CD4-positive, alpha-beta T cell treated with Interferon alpha-2 for 1 hour (primary cell): ENCODE data around the gene CCL20.

Experiments used
- DNase-seq, 2 donors: peaks; one replicate each; pipeline ENCODE4 v3.0.0-alpha.2; 2020 to 2022

The CCL20 gene

DNA sequence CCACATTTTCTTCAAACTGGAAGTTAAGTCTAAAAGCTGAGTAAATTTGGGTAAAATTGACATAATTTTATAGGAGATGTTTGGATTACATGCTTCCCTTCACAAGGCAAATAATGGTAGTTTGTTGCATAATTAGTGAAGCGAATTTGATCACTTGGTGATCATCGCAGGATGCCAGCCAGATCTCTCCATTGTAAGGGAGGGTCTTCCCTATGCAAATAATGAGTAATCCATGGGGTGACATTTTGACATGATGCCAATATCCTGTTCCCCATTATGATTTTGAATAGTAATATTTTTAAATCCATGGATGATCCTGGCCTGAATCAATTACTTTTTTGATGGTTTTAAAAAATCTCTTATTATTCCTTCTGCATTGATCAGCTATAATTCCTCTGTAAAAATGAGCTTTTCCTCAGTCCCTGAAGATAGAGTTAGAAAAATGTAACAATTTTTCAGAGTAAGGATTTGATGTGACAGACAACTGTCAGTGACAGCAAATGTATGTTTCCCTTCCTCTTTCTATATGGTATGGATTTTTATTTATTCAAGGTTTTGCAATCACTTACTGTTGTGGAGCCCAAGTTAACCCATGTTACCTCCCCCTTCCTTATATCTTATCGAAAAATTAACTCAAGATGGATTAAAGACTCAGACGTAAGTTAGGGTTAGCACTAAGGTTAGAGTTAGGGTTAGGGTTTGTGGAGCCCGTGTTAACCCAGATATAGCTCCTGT, 21.4 kb downstream of the CCL20 start:
- no peak for DNase-seq

DNA sequence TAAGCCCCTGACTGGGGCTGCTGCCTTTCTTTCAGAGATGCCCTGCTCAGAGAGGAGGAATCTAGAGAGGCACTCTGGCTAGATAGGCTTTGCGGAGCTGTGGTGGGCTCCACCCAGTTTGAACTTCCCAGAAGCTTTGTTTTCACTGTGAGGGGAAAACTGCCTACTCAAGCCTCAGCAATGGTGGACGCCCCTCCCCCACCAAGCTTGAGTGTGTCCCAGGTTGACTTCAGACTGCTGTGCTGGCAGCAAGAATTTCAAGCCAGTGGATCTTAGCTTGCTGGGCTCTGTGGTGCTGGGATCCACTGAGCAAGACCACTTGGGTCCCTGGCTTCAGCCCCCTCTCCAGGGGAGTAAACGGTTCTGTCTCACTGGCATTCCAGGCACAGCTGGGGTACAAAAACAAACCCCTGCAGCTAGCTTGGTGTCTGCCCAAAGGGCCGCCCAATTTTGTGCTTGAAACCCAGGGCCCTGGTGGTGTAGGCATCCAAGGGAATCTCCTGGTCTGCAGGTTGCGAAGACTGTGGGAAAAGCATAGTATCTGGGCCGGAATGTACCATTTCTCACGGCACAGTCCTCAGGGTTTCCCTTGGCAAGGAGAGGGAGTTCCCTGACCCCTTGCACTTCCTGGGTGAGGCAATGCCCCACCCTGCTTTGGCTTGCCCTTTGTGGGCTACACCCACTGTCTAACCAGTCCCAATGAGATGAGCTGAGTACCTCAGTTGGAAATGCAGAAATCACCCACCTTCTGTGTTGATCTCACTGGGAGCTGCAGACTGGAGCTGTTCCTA, 25.9 kb downstream of the CCL20 start:
- peak; percentile 12 to 22 for DNase-seq

DNA sequence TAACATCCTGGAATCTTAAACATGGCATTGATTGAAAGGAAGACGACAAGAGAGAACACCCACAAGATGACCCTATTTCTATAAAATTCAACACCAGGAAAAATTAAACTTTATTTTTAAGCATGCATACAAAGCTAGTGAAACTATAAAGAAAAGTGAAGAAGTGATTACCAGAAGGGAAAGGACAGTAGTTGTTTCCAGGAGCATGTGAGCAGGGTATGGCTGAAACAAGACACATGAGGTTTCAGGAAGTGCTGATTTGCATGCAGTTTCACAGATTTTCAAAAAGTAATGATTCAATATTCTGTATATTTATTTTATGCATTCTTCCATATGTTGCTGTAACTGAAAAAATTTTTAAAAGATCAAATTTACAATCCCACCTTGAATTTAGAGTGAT, 33.2 kb downstream of the CCL20 start:
- no peak for DNase-seq

DNA sequence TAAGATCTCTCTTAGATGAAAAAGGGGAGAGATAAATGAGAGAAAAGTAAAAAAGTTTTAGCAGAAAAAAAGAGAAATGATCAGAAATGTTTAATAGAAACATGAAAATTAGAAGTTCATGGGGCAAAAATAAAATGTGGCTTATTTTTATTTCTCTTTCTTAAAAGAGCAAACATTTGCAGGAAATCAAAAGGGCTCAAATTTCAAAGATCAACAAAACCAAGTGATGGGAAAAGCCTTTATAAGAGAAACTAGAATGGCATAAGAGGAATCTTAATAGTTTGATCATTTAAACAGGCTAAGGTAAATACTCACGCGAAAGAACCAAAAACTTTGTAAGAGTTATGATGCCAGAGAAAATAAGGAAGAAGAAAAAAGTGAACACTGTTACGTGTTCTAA, 34.5 kb downstream of the CCL20 start:
- peak in 1 of 2 donors; percentile 8 for DNase-seq

DNA sequence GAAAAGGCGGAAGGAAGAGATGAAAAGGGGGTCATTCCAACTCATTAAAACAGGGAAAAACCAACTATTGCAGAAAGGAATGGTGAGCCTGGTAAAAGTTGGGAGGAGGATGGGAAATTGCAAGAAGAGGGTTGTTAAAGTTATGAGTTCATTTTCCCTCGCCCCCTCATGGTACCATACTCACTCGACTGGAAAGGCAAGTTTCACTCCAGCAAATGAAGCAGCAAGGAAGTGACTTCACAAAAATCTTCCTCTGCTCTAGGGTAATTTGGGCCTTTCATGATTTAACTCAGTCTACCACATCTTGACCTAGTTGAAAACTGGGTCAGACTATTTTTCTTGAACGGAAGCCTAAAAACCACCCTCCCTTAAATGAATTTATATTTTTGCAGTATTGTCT, 34.9 kb downstream of the CCL20 start:
- peak; percentile 9 to 67 for DNase-seq

DNA sequence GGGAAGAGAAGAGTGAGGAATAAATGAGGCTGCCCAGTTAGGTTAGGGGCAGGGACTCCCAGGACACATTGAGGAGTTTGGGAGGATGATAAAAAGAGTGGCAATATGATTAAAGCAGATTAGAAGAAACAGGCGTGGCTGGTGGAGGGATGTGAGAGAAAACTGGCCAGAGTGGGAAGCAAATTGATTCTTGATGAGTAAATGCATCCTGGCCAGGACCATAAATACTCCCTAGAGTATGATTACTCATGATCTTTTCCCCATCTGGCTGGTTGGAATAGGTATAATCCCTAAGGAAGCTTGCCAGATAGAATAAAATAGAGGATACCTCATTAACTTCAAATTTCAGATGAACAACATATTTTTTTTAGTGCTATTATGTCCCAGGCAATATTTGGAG, 36.3 kb downstream of the CCL20 start:
- DNase-seq, result no peak

DNA sequence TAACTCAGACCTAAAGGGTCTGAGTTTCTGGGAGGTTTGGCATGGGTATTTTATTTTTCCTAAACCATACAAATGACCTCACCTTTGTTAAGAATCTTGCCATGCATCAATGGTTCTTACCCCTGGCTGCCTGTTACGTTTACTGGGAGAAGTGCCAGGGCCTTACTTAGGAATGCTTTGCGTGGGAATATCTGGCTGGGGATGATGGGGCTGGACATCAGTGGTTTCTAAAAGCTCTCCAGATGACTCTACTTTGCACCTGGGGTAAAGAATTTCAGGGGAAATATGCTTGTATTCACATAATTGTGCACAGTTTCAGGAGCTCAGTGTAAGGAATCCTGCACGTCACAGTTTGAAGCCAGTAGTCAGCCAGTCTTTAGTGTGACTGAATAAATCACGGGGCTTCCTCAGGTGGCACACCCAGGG, 39.6 kb downstream of the CCL20 start:
- no peak for DNase-seq

DNA sequence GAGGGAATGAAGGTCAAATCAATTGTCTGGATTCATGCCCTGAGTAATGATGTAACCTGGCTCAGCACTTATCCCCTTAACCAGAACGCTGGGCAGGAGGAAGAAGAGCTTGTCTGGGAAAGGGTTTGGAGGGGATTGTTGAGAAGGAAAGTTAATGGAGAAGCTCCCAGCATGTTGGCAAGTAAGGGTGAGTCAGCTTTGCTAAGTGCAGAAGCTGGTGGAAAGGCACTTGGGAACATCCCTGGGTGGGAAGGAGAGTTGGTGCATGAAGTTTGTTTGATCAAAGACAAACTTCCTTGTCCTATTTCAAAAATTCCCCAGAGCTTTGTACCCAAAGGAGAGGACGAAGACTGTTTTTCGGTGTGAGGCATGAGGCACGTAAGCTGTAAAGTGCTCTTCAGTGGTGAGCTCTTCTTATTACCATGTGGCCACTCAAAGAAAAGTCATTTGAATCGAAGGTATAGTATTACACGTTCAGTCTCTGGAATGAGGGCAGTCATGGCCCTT, 40.2 kb downstream of the CCL20 start:
- DNase-seq, result no peak

DNA sequence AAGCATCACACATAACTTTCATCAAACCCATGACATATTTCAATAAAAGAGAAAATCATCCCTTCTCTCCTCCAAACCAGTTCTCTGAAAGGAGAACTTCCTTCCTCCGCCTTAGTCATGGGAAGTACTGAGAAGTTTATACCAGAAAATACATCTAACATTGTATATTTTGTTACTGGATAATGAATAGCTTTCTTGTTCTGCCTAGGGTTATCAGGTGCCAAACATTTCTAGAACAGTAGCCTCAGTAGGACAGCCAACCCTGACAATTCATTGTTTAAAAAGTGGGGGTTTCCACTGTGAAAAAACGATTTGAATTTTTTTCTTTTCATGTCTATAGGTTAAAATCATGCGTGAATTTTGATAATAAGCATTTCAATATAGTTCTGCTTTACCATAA, 41.8 kb downstream of the CCL20 start:
- no peak for DNase-seq

DNA sequence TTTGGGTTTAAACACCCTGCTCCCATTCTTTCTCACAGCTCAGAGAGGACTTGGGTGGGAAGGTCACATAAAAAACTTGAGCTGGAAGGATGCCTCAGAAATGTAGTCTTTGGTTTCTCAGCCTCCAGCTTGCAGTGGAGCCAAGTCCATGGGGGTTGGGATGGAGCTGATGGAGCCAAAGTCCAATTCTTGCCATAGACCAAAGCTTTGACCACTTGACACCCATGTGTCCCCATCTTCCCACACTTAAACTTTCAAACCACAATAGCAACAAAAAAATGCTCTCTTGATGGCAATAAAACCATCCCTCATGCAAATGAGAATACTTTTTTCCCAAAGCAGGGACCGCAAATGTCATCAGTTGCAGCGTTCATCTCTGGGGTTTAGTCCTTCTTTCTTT, 43.1 kb downstream of the CCL20 start:
- DNase-seq, result no peak

DNA sequence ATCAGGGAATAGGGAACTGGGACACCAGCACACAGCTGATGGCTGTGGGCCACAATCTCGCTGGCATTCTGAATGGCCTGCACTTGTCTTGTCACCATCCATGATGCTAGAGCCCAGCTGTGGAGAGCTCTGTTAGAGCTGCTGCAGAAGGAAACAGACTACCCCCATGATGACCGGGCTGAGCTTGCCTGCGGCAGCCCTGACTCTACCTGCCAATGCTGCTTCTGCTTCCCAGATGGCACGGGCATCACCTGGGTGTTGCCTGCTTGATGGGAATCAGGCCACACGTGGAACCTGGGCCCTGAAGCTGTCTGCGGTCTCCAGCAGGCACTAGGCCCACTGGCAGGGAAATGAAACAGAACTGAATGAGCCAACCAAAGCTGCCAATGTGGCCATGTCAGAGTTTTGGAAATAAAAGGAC, 46.6 kb downstream of the CCL20 start:
- DNase-seq, result no peak

DNA sequence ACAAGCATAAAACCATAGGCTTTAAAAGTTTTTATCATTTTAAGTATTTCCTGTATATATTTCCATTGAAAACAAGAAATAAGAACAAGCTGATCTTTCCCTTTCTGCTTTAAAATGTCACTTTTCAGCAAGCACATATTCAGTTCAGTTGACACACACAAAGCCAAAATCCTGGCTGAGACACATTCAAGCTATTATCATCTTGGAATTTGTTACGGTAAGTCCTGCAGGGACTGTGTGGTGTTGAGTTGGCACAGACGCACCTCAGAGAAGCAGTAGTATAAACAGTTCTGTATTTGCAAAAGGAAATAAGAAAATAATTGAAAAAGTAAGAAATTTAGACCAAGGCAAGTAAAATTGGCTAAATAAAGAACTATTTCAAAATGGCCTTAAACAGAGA, 47.4 kb downstream of the CCL20 start:
- DNase-seq, result no peak

DNA sequence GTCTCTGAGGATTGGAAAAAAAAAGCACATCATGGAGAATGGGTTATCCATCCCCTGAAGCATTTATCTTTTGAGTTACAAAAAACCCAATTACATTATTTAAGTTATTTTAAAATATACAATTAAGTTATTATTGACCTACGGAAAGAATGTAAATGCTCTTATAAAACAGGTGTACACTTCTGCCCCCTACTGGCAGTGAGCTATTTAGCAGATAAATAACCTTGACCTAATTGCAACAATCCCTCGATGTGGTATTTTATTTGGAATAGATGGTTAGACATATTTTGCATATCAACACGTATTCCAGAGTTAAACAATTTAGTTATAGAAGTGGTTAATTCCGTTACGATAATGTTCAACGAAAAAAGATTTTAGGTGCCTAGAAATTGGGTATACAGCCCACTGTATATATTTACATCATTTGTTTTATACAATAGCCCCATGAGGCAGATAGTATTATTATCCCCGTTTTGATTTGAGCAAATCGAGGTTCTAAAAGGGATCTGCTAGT, 48.6 kb downstream of the CCL20 start:
- peak; percentile 11 to 52 for DNase-seq

DNA sequence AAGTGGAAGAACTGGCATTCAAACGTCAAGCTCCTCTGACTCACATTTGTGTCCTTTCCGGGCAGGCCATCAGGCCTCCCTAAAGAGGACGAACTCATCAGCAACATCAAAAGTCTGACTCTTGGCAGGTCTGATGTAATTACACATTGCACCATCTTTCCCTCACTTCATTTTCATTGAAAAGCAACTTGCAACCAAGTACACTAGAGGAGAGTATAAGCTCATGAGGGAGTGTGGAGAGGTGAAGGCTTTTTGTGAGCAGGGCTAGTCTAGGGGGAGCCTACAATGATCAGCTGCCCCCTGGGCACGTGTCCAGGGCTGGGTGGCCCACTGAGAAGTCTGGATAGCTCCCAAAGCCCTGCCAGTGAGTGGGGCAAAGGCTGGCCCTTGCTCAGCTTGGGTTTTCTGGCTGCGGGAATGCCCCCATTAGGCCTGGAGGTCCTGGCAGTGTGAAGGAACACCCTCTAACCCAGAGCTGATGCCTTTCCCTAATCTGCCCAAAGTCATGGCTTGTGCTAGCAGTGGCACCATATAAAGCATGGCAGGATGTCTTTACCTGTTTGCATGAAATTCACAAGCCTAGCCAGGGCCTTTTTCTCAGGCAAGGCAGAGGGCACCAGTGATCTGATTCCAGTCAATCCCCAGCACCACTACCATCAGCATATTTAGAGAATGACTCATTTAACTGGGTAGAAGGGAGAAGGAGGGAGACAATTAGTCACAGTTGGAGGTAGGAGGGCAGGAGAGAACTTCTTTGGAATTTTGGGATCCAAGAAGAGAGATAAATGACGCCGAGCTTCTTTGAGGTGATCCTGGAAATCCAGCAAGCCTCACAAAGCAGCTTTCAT, 49.3 kb downstream of the CCL20 start:
- no peak for DNase-seq

DNA sequence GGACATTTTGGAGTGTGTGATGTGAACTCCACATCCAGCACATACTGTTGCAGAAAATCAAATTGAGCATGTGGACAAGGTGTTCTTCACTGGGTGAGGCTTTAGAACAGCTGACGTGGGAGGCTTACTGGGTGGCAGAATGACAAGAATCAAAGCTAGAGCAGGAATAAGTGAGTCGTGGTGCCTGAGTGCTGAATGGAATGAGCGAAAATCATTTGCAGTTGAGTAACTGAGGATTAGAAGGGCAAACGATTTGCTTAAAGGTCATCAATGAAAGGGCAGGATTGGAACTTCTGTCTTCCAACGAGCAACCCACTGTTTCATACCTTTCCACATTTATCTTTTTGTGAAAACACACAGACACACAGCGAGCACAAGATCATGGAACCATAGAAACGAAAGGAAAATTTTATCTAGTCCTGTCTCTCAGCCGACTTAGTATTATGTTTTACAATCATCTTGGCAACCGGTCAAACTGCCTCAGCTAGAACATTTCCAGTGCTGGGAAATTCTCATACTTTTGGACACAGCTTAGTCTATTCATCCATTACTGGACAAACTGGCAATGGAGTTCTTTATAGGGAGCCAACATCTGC, 50.6 kb downstream of the CCL20 start:
- no peak for DNase-seq

DNA sequence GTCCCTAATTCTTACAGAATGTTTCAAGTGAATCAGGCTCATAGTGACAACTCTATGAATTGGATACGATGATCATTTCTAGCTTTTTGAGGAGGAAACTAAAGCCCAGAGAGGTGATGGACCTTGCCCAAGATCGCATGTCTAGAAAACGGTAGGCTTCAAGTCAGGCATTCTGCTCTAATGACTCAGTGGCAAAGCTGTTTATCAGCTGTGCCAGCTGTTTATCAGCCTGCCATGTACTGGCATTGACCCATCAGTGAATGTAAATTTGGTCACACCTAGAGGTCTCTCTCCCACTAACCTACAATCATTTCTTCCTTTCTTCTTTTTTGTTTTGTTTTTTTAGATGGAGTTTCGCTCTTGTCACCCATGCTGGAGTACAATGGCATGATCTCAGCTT, 51.6 kb downstream of the CCL20 start:
- DNase-seq, result no peak
